H1 (cell line): ENCODE data around the gene ZNF385C. TPM values are rescaled to one million over a fixed set of nuclear protein-coding genes. Genes with fewer than 3 reads are reported as not detected.

Experiments
- CTCF ChIA-PET: fragments of 300-600 bp; sonication (Branson Sonifier 250); formaldehyde crosslinking; loops from one replicate; lab custom pipeline; 2021; ENCODE audit not compliant: partially characterized antibody; lab: Charles Lee
- POLR2A ChIA-PET: fragments of 300-600 bp; sonication (Branson Sonifier 250); formaldehyde crosslinking; loops from one replicate; lab custom pipeline; 2021; ENCODE audit warnings: inconsistent platforms; ENCODE audit not compliant: partially characterized antibody; lab: Charles Lee
- DNase-seq, 2 experiments: peaks; one replicate each; pipeline versions ENCODE4 v3.0.0 to v3.0.0-alpha.2; 2010 to 2022; ENCODE audit warnings: low spot score in 2 of 2, low read depth in 1 of 2, mixed read lengths in 1 of 2
- FAIRE-seq: peaks from 2 replicates; lab custom pipeline; 2011; peaks lifted over from hg19 to GRCh38; lab: Jason Lieb, UNC
- H2AFZ ChIP-seq: 2 replicates; pipeline ENCODE4 v1.8.1; 2012; ENCODE audit warnings: low read length, inconsistent platforms
- H2AK5ac ChIP-seq: 2 replicates; pipeline ENCODE4 v1.6.1; 2013; ENCODE audit warnings: low read depth, low read length
- H2BK120ac ChIP-seq: replicated peaks from 2 replicates; pipeline ENCODE3; 2013; ENCODE audit warnings: low read depth, low read length, inconsistent platforms
- H2BK12ac ChIP-seq: 2 replicates; pipeline ENCODE4 v1.6.1; 2013; ENCODE audit warnings: low read depth, low read length
- H2BK15ac ChIP-seq: 2 replicates; pipeline ENCODE4 v1.6.1; 2013; ENCODE audit warnings: low read length
- H2BK20ac ChIP-seq: 2 replicates; pipeline ENCODE4 v1.6.1; 2013; ENCODE audit warnings: low read length
- H2BK5ac ChIP-seq: 2 replicates; pipeline ENCODE4 v1.6.1; 2013; ENCODE audit warnings: low read depth, low read length
- H3K14ac ChIP-seq: 2 replicates; pipeline ENCODE4 v1.6.1; 2013; ENCODE audit warnings: inconsistent platforms; ENCODE audit not compliant: insufficient read length
- H3K18ac ChIP-seq: 2 replicates; pipeline ENCODE4 v1.6.1; 2013; ENCODE audit warnings: low read length; ENCODE audit errors: extremely low read depth
- H3K23ac ChIP-seq: 2 replicates; pipeline ENCODE4 v1.6.1; 2013; ENCODE audit warnings: inconsistent platforms; ENCODE audit not compliant: insufficient read length
- H3K23me2 ChIP-seq: 2 replicates; pipeline ENCODE4 v1.6.1; 2013; ENCODE audit warnings: low read depth, low read length
- H3K27ac ChIP-seq: 2 replicates; pipeline ENCODE4 v1.6.1; 2011; ENCODE audit warnings: low read depth, low read length, inconsistent platforms
- H3K27me3 ChIP-seq, 4 experiments: replicated peaks in 1 of 4; 1 replicate in 1 of 4; 2 replicates in 3 of 4; pipeline versions ENCODE4 v1.6.1 to v1.8.1; 2011 to 2013; ENCODE audit warnings: low read length in 3 of 4, mild to moderate bottlenecking in 3 of 4, inconsistent platforms in 2 of 4, mixed read lengths in 2 of 4, moderate library complexity in 1 of 4; ENCODE audit not compliant: control insufficient read depth in 3 of 4, insufficient read depth in 3 of 4; ENCODE audit errors: extremely low read depth in 1 of 4
- H3K36me3 ChIP-seq, 4 experiments: 2 replicates each; pipeline versions ENCODE4 v1.6.1 to v1.8.1; 2011 to 2013; ENCODE audit warnings: mild to moderate bottlenecking in 4 of 4, low read length in 3 of 4, moderate library complexity in 2 of 4, control low read depth in 1 of 4, inconsistent platforms in 1 of 4; ENCODE audit not compliant: insufficient read depth in 4 of 4, control insufficient read depth in 2 of 4
- H3K4ac ChIP-seq: replicated peaks from 2 replicates; pipeline ENCODE3; 2013; ENCODE audit warnings: low read length, low read depth, mixed read lengths, inconsistent platforms; ENCODE audit not compliant: insufficient read length
- H3K4me1 ChIP-seq, 4 experiments: replicated peaks in 1 of 4; 1 replicate in 1 of 4; 2 replicates in 3 of 4; pipeline versions ENCODE4 v1.6.1 to v1.8.1; 2011 to 2013; ENCODE audit warnings: low read length in 3 of 4, inconsistent platforms in 2 of 4, mixed read lengths in 1 of 4; ENCODE audit not compliant: insufficient read depth in 4 of 4, control insufficient read depth in 3 of 4
- H3K4me2 ChIP-seq, 2 experiments: 2 replicates each; pipeline versions ENCODE4 v1.6.1 to v1.8.1; 2011 to 2013; ENCODE audit warnings: low read depth in 2 of 2, low read length in 2 of 2, control low read depth in 1 of 2, inconsistent platforms in 1 of 2, mild to moderate bottlenecking in 1 of 2; ENCODE audit not compliant: insufficient read depth in 1 of 2
- H3K4me3 ChIP-seq, 4 experiments: fragments of 200-600, 300-600 bp in 1 of 4; sonication (generic), shearing (Covaris generic), sonication (Bioruptor Twin) in 1 of 4; 2 replicates each; pipeline versions ENCODE4 v1.5.1 to v1.8.1; 2011 to 2016; ENCODE audit warnings: low read length in 4 of 4, low read depth in 3 of 4, control low read depth in 2 of 4, inconsistent platforms in 2 of 4, mild to moderate bottlenecking in 2 of 4, mixed read lengths in 1 of 4, moderate library complexity in 1 of 4; ENCODE audit not compliant: insufficient read depth in 2 of 4; ENCODE audit errors: extremely low read depth in 1 of 4
- H3K56ac ChIP-seq: replicated peaks from 2 replicates; pipeline ENCODE3; 2013; ENCODE audit warnings: low read depth, mild to moderate bottlenecking, mixed read lengths, low read length, inconsistent platforms; ENCODE audit not compliant: insufficient read length
- H3K79me1 ChIP-seq: 2 replicates; pipeline ENCODE4 v1.6.1; 2013; ENCODE audit warnings: low read depth, low read length, control low read depth
- H3K79me2 ChIP-seq, 2 experiments: 2 replicates each; pipeline versions ENCODE4 v1.6.1 to v1.8.1; 2012 to 2013; ENCODE audit warnings: low read length in 2 of 2, mild to moderate bottlenecking in 2 of 2, inconsistent platforms in 1 of 2; ENCODE audit not compliant: insufficient read depth in 2 of 2, control insufficient read depth in 1 of 2
- H3K9ac ChIP-seq, 4 experiments: replicated peaks in 1 of 4; 1 replicate in 1 of 4; 2 replicates in 3 of 4; pipeline versions ENCODE4 v1.6.1 to v1.8.1; 2011 to 2013; ENCODE audit warnings: low read depth in 3 of 4, low read length in 3 of 4, control low read depth in 2 of 4, mild to moderate bottlenecking in 2 of 4, moderate library complexity in 2 of 4, inconsistent platforms in 1 of 4; ENCODE audit errors: extremely low read depth in 1 of 4
- H3K9me3 ChIP-seq, 2 experiments: 2 replicates each; pipeline versions ENCODE4 v1.6.1 to v1.8.1; 2012 to 2013; ENCODE audit warnings: mild to moderate bottlenecking in 2 of 2, moderate library complexity in 2 of 2, control low read depth in 1 of 2, inconsistent platforms in 1 of 2, low read depth in 1 of 2, low read length in 1 of 2, mixed read lengths in 1 of 2; ENCODE audit not compliant: insufficient read depth in 2 of 2
- H4K20me1 ChIP-seq, 2 experiments: replicated peaks in 1 of 2; 2 replicates each; pipeline versions ENCODE3 to v1.8.1; 2011 to 2013; ENCODE audit warnings: inconsistent platforms in 2 of 2, low read length in 2 of 2, mild to moderate bottlenecking in 1 of 2; ENCODE audit not compliant: insufficient read depth in 2 of 2, control insufficient read depth in 1 of 2
- H4K5ac ChIP-seq: 2 replicates; pipeline ENCODE4 v1.6.1; 2013; ENCODE audit warnings: low read length, low read depth, mixed read lengths, inconsistent platforms; ENCODE audit not compliant: insufficient read length
- H4K8ac ChIP-seq: 2 replicates; pipeline ENCODE4 v1.8.0; 2013; ENCODE audit warnings: mild to moderate bottlenecking, moderate library complexity, low read length, inconsistent platforms; ENCODE audit not compliant: insufficient read depth; ENCODE audit errors: extremely low read depth
- H4K91ac ChIP-seq: replicated peaks from 2 replicates; pipeline ENCODE3; 2013; ENCODE audit warnings: low read length, mixed read lengths, inconsistent platforms; ENCODE audit not compliant: insufficient read length
- FOSL1 ChIP-seq: IDR thresholded peaks from 2 replicates; pipeline ENCODE4 v1.6.1; 2011; ENCODE audit warnings: mild to moderate bottlenecking, low read depth, low read length, moderate library complexity; ENCODE audit not compliant: insufficient read depth
- POLR2A ChIP-seq, 2 experiments: IDR thresholded peaks; 1 replicate in 1 of 2; 2 replicates in 1 of 2; pipeline ENCODE4 v1.6.1; 2011; ENCODE audit warnings: low read depth in 2 of 2, low read length in 2 of 2, mild to moderate bottlenecking in 2 of 2; ENCODE audit errors: control extremely low read depth in 1 of 2
- SP1 ChIP-seq: IDR thresholded peaks from 2 replicates; pipeline ENCODE4 v1.6.1; 2011; ENCODE audit warnings: low read depth, low read length
- SP4 ChIP-seq: IDR thresholded peaks from 2 replicates; pipeline ENCODE4 v1.6.1; 2012; ENCODE audit warnings: low read length, inconsistent platforms
- YY1 ChIP-seq: IDR thresholded peaks from 2 replicates; pipeline ENCODE4 v1.6.1; 2011; ENCODE audit warnings: low read depth, mild to moderate bottlenecking, low read length
- WGBS, 2 experiments: shearing (Covaris generic) in 1 of 2; methylation state at CpG; one replicate each; pipeline versions ENCODE4 v1.1.6 to v1.1.7; 2013 to 2015; ENCODE audit warnings: low lambda C conversion rate in 2 of 2, mixed read lengths in 2 of 2, inconsistent platforms in 1 of 2, low coverage in 1 of 2, missing lambda C conversion rate in 1 of 2; ENCODE audit not compliant: insufficient replicate concordance in 2 of 2, insufficient coverage in 1 of 2, insufficient read length in 1 of 2; ENCODE audit errors: extremely low coverage in 1 of 2, missing lambda C conversion rate in 1 of 2; 5-methylcytosine and 5-hydroxymethylcytosine counted together
- polyA plus RNA-seq, 7 experiments: library from polyadenylated mRNA; depleted of rRNA in 3 of 7; stranded (reverse) in 5 of 7; unstranded in 2 of 7; fragments of >200 nt in 5 of 7; fragments of 200-250 nt in 2 of 7; gene quantifications; 1 replicate in 5 of 7; 2 replicates in 1 of 7; 4 replicates in 1 of 7; pipeline versions ENCODE4 v1.2.1 to v1.2.3, GENCODE V29; 2011 to 2013; ENCODE audit warnings: missing spikeins in 2 of 7, mixed read lengths in 2 of 7
- total RNA-seq: library from RNA; stranded (reverse); fragmentation: NEBNext Ultra II Directional; extraction: Animal tissue kit (Norgen Biotek cat#: 25700); gene quantifications from 2 replicates; pipeline ENCODE4 v1.2.1, GENCODE V29; 2021

The ZNF385C gene
- total and polyA plus RNA-seq, 2 of the 8 experiments (the other 6 are each of a cell fraction or from before 2014, with no cell fraction given), result 3.9 to 6.1 TPM

DNA sequence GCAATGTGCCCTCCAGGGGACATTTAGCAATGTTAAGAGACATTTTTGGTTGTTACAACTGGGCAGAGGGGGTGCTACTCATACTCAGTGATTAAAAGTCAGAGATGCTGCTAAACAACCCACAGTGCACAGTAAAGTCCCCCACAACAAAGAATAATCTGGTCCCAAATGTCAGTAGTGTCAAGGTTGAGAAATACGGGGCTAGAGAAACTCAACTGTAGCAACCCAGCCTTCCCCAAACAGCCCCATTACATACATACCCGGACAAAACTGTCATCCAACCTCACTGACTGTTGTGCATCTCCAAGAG, 101.5 kb downstream of the ZNF385C start:
- no peak overlapping the region for H2BK5ac ChIP-seq
- H3K9ac ChIP-seq, result no peak overlapping the region
- WGBS, 2 experiments, result 93% methylated on average over 2 of the region's 2 CpGs; no CpG with 5 or more reads in 1 of the 2 experiments
- CTCF ChIA-PET, result interaction anchor here (1.9 to 3.0 kb wide), 3 partner anchors 12 to 28 kb away, joined by 5 to 8 read pairs (median 6); no protein-coding TSS in a partner anchor
- FAIRE-seq (no peak), DNase-seq (no peak)
- peaks cover 31 to 90% (median 69%) of the 10 kb centered on the region in 4 experiments for H3K36me3 ChIP-seq
- no peak overlapping the region for H3K56ac ChIP-seq
- no peak overlapping the region for H2BK15ac ChIP-seq
- H2BK120ac ChIP-seq, result no peak overlapping the region
- H2AK5ac ChIP-seq, result no peak overlapping the region
- no peak overlapping the region for H4K5ac ChIP-seq
- H3K14ac ChIP-seq, result no peak overlapping the region
- no peak overlapping the region for H3K27ac ChIP-seq
- no peak overlapping the region for H3K4me2 ChIP-seq
- no peak overlapping the region for H3K18ac ChIP-seq
- no peaks in the 10 kb centered on the region for H3K23me2 ChIP-seq
- no peak overlapping the region for H3K4me3 ChIP-seq
- H4K20me1 ChIP-seq, result peaks cover 0 to 9% of the 10 kb centered on the region in 2 experiments
- H2BK20ac ChIP-seq, result no peak overlapping the region
- POLR2A ChIA-PET, result interaction anchor here (0.7 to 1.0 kb wide), 2 partner anchors 15 to 28 kb away, joined by 3 read pairs; no protein-coding TSS in a partner anchor
- H4K91ac ChIP-seq, result no peak overlapping the region
- no peaks in the 10 kb centered on the region for H3K27me3 ChIP-seq
- no peaks in the 10 kb centered on the region for H3K9me3 ChIP-seq
- H3K79me2 ChIP-seq, result peaks cover 0 to 12% of the 10 kb centered on the region in 2 experiments; a peak in 2 of 4 replicates
- H2BK12ac ChIP-seq, result no peak overlapping the region
- H2AFZ ChIP-seq, result no peak overlapping the region
- no peaks in the 10 kb centered on the region for H3K79me1 ChIP-seq
- H3K4me1 ChIP-seq, result no peaks in the 10 kb centered on the region
- H4K8ac ChIP-seq, result no peak overlapping the region
- TF ChIP-seq POLR2A (IDR thresholded peaks at IDR 0.05; ENCODE audit: control extremely low read depth in 1 of 2, low read depth in 2 of 2, low read length in 2 of 2), result no peak
- TF ChIP-seq SP1, result no peak
- TF ChIP-seq YY1, result no peak
- TF ChIP-seq FOSL1, result no peak
- TF ChIP-seq SP4, result no peak
- TF ChIP-seq, all 59 proteins: peak for 0
- H3K23ac ChIP-seq, result no peak overlapping the region
- no peak overlapping the region for H3K4ac ChIP-seq
